ENCODE results near the gene MCC.

DNA sequence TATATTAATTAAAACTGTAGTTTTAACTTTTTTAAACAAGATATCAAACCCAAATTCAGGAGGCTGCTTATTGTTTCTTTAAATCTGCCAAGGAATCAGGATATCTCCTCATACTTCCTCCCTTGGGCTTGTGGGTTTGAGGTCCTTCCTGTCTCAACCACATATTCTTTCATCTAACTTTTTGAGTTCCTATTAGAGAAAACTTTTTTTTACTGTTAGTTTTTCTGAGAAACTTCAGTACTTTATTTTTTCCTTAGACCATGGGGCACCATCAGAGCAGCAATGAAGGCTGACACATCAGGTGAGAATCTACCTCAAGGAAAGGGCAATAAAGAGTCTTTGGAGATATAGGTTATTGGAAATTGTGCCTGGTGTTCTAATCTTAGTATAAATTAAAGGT lies 110.2 kb downstream of the MCC start:
- TF ChIP-seq CTCF (IDR thresholded peaks at IDR 0.05; ENCODE audit: low read length) (no peak), EZH2 (optimal IDR thresholded peaks at IDR 0.05; ENCODE audit: low read depth, low read length) (no peak)

Data from MM.1S (cell line).